ENCODE data around the gene TACSTD2. TPM values are rescaled to one million over a fixed set of nuclear protein-coding genes. Genes with fewer than 3 reads are reported as not detected.

Gene TACSTD2
- total RNA-seq, 3 donors from 2014 or later = 1.1 to 335 (median 230) TPM

GRCh38 chr1:58596631-58597052, 19.6 kb upstream of the TACSTD2 start:
- Histone ChIP-seq H3K36me3 (no peaks in the 10 kb centered on the region), H3K27me3 (no peaks in the 10 kb centered on the region), H3K4me1 (peaks cover 0 to 11% of the 10 kb centered on the region in 2 donors), H3K4me3 (peak overlapping the region in 1 of 3 donors; percentile 9), H3K27ac (peak overlapping the region; percentile 14 to 73), H3K9me3 (no peaks in the 10 kb centered on the region)
- DNase-seq (ENCODE audit: low spot score in 2 of 2) = no peak
- TF ChIP-seq POLR2A (IDR thresholded peaks at IDR 0.05) = no peak
- TF ChIP-seq POLR2AphosphoS5 (IDR thresholded peaks at IDR 0.05) = no peak
- TF ChIP-seq, protein P1, sequence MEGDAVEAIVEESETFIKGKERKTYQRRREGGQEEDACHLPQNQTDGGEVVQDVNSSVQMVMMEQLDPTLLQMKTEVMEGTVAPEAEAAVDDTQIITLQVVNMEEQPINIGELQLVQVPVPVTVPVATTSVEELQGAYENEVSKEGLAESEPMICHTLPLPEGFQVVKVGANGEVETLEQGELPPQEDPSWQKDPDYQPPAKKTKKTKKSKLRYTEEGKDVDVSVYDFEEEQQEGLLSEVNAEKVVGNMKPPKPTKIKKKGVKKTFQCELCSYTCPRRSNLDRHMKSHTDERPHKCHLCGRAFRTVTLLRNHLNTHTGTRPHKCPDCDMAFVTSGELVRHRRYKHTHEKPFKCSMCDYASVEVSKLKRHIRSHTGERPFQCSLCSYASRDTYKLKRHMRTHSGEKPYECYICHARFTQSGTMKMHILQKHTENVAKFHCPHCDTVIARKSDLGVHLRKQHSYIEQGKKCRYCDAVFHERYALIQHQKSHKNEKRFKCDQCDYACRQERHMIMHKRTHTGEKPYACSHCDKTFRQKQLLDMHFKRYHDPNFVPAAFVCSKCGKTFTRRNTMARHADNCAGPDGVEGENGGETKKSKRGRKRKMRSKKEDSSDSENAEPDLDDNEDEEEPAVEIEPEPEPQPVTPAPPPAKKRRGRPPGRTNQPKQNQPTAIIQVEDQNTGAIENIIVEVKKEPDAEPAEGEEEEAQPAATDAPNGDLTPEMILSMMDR (IDR thresholded peaks at IDR 0.05) = no peak
- intact Hi-C loops (cut with DNase I; ENCODE audit: low total_unique reads) = no loop called here

DNA sequence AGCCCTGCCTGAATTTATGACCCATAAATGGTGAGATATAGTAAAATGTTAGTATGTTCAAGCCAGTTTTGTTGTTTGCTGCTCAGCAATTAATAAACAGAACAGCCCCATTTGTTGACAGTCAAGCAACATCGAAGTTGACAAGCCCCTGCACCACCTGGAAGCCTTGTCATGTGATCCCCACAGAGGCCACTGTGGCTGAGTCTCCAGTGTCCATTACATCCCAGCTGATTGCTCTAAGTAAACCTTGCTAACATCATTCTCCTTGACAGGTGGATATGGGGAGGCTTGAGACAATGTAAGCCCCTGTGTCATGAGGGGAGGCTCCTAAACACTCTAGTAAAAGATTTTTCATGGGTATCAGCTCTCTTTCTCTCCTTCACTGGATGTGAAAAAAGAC, 17.5 kb upstream of the TACSTD2 start:
- H3K36me3 ChIP-seq = no peaks in the 10 kb centered on the region
- no peak for DNase-seq (ENCODE audit: low spot score in 2 of 2)
- H3K4me3 ChIP-seq = no peak overlapping the region
- no peak for TF ChIP-seq POLR2A (IDR thresholded peaks at IDR 0.05)
- TF ChIP-seq, protein P1 (IDR thresholded peaks at IDR 0.05) = no peak
- TF ChIP-seq POLR2AphosphoS5 (IDR thresholded peaks at IDR 0.05) = no peak
- intact Hi-C loops (cut with DNase I; ENCODE audit: low total_unique reads) = no loop called here
- H3K4me1 ChIP-seq = peaks cover 0 to 11% of the 10 kb centered on the region in 2 donors
- no peaks in the 10 kb centered on the region for H3K9me3 ChIP-seq
- no peaks in the 10 kb centered on the region for H3K27me3 ChIP-seq
- no peak overlapping the region for H3K27ac ChIP-seq

DNA sequence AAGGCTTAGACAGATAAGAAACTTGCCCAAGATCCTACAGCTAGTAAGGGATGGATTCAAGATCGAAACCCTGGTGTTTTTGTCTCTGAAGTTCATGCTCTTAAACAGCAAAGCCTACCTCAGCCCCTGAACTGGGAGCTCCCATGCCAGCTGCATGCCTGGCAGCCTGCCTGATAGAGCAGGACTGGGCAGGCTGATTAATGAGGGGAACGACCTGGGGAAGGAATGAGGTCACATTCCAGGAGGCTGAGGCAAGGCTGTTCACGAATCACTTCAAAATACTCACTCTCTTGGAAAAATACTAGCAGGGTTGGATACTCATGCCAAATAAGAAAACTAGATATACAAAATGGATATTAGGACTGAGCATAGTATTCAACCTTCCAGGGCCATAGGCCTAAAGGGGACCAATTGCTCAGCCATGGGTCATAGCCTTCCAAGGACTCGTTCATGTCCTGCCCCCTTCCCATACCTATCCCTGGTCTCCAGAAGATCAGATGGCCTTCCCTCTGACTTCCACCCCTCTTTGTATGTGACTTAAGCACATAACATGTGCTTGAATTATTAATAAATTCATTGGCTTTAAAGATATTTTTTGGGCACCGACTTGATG, 15.6 kb upstream of the TACSTD2 start:
- Histone ChIP-seq H3K36me3 (no peaks in the 10 kb centered on the region), H3K4me1 (peaks cover 0 to 11% of the 10 kb centered on the region in 2 donors), H3K27ac (peak overlapping the region; percentile 79 to 81), H3K9me3 (no peaks in the 10 kb centered on the region), H3K4me3 (no peak overlapping the region), H3K27me3 (no peaks in the 10 kb centered on the region)
- peak in 1 of 2 donors; percentile 81 for DNase-seq (ENCODE audit: low spot score in 2 of 2)
- TF ChIP-seq, protein P1 (IDR thresholded peaks at IDR 0.05) = no peak
- TF ChIP-seq POLR2AphosphoS5 (IDR thresholded peaks at IDR 0.05) = peak in 2 of 3 donors; percentile 38 to 39
- intact Hi-C loops (cut with DNase I; ENCODE audit: low total_unique reads) = no loop called here

GRCh38 chr1:58591806-58592205, 14.8 kb upstream of the TACSTD2 start:
- Histone ChIP-seq H3K36me3 (no peaks in the 10 kb centered on the region), H3K27ac (peak overlapping the region; percentile 79 to 81), H3K27me3 (no peaks in the 10 kb centered on the region), H3K4me3 (no peak overlapping the region), H3K4me1 (peaks cover 0 to 11% of the 10 kb centered on the region in 2 donors), H3K9me3 (no peaks in the 10 kb centered on the region)
- TF ChIP-seq POLR2AphosphoS5 (IDR thresholded peaks at IDR 0.05) = no peak
- TF ChIP-seq, protein P1 (IDR thresholded peaks at IDR 0.05) = no peak
- no peak for TF ChIP-seq POLR2A (IDR thresholded peaks at IDR 0.05)
- no peak for DNase-seq (ENCODE audit: low spot score in 2 of 2)
- intact Hi-C loops (cut with DNase I; ENCODE audit: low total_unique reads) = no loop called here

- intact Hi-C loops (cut with DNase I; ENCODE audit: low total_unique reads) = no loop called here
- DNase-seq (ENCODE audit: low spot score in 2 of 2) = no peak
- Histone ChIP-seq H3K9me3 (no peaks in the 10 kb centered on the region), H3K4me1 (peaks cover 0 to 11% of the 10 kb centered on the region in 2 donors), H3K27ac (no peak overlapping the region), H3K4me3 (no peak overlapping the region), H3K36me3 (no peaks in the 10 kb centered on the region), H3K27me3 (no peaks in the 10 kb centered on the region)
- TF ChIP-seq, protein P1 (IDR thresholded peaks at IDR 0.05) = no peak
- TF ChIP-seq POLR2A (IDR thresholded peaks at IDR 0.05) (no peak), POLR2AphosphoS5 (IDR thresholded peaks at IDR 0.05) (no peak)
Observed at GRCh38 chr1:58590019-58590418, 13.0 kb upstream of the TACSTD2 start.
